Renal cortical epithelial cell (primary cell): ENCODE results near the gene ATG4D. TPM values are rescaled to one million over a fixed set of nuclear protein-coding genes. Genes with fewer than 3 reads are reported as not detected.
A peak's percentile ranks its signal among the peaks of the same experiment; 100 is the strongest.
"Not testable (repeated sequence)": the region's sequence is repeated elsewhere in the genome, so short reads cannot be mapped to it uniquely, and the experiment has no call there.

Experiments
- DNase-seq: peaks from one replicate; pipeline ENCODE4 v3.0.0-alpha.2; 2011; ENCODE audit warnings: low read depth
- total RNA-seq: library from RNA; depleted of rRNA; stranded (reverse); fragments of >200 nt; gene quantifications from 2 replicates; pipeline ENCODE4 v1.2.3, GENCODE V29; 2014

ATG4D gene
- total RNA-seq, 1 donor from 2014 or later: 16.3 TPM

DNA sequence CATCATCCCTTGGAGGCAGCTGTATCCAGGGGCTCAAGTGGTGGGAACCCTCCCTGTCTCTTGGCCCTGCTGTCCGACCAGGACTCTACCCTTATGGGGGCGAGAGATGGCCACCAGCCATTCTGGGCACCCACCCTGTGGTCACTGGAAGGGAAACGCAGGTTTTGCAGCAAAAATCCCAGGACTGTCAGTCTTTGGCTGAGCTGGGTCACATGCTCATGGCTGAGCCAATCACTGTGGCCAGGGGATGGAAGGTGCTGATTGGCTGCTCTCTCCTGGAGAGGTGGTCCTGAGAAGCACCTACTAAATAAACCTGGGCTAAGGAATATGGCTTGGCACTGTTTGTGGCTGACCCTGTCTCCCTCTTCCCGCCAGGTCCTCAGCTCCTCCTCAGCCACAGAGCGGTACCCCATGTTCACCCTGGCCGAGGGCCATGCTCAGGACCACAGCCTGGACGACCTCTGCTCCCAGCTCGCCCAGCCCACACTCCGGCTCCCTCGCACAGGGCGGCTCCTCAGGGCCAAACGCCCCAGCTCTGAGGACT lies 8.9 kb downstream of the ATG4D start:
- no peak for DNase-seq

DNA sequence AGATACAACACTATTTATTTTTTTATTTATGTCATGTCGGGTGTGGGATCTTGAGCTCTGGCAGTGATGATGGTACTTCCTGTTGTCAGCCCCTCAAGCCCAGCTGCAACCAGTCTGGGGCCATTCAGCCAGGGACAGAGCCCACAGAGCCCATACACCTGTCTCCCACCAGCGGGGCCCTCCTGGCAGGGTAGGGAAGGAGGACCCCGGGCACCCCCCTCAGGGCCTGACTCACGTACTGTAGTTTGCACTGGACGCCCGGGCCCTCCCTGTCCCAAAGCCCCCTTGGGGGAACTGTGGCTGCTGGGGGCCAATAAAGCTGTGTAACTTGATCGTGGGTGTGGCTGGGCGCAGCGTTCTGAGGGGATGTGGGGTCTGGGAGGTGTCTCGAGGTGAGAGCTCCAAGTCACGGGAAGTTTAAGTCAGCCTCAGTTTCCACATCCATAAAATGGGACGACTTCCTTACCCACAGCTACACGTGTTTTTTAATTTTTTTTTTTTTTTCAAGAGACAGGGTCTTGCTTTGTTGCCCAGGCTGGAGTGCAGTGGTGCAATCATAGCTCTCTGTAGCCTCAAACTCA lies 9.5 kb downstream of the ATG4D start:
- DNase-seq: no peak

DNA sequence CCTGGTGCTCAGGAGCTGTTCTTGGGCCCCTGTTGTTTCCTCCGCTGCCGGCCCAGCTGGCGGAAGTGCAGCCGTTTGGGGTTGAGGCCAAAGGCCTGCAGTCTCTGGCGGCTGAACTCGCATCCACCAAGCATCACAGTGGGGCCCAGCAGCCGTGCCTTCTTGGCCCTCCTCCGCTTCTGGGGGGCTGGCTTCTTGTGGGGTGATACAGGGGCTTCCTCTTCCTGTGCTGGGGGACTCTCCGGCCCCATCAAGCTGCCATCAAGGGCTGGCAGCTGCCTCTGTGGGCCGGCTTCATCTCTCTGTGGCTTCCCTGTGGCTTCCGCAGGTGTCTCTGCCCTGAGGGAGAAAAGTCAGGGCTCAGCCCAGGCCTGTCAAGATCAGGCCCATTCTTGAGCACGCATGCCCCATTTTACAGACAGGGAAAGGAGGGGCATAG lies 10.3 kb downstream of the ATG4D start:
- DNase-seq: no peak

DNA sequence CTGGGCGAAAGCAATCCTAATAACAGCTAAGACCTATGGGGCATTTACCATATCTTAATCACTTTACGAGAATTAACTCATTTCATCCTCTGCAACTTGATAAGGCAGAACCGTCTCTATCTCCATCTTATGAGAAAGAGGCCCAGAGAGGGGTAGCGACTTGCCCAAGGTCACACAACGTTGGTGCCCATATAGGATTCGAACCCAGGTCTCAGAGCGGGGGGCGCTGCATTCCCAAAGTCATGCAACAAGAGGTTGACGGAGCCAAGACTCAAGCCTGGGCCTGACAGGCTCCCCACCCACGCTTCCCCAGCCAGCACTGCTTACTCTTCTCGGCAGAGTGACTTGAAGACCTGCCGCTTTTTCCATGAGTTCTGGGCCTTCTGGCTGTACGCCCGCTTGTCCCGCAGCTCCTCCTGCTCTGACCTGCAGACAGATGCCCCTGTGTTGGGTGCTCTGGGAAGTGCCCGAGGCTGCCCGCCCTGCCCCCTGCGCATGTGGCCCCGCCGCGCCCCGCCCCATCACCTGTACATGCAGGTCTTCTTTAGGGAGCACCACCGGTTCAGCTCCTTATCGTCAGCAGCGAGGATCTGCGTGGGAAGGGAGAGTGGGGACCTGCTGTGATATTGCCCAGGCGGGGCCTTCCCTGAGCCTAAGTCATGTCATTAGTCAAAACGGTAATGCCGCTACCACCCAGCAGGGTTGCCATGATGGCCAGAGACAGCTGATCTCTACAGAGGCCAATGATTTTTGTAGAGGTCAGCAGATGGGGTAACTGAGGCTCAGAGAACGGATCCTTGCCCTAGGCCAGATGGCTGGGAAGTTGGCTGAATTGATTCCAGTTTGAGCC lies 11.3 kb downstream of the ATG4D start:
- no peak for DNase-seq

DNA sequence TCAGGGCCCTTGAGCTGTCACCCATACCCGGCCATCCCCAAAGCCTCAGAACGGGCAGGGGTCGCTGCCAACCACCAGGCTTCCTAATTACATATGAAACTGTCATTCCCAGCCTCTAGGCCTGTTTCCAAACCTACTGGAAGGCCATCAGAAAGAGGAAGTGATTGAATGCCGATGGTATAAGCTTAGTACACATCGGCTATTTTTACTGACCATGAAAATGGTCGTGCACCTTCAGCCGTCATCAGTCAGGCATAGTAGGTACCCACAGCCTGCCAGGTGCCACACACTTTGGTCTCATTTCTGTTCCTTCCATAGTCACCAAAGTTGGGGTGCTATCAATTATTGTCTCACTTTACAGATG lies 11.9 kb downstream of the ATG4D start:
- no peak for DNase-seq

DNA sequence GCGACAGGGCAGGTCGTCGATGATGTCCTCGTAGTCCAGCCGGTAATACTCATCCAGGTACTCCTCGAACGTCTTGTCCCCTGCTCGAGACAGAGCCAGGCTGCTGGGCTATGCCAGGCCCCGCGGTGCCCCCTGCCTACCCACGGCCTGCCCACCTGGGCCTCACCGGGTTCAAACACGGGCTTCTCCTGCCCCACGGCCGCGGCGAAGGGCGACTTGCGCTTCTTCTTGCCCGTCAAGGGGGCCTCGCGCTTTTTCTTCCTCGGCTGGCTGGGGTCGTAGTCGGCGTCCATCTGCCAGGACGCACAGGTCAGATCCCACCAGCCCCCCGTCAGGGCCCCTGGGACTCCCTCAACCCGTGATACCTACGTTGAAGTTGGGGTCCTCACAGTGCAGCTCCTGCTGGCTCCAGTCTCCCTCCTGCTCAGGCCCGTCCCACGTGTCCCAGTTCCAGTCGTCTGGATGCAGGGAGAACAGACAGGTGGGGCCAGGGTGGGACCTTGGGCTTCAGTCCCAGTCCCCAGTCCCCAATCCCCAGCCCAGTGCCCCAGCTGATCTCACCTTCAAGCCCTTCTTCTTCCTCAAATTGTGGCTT lies 14.0 kb downstream of the ATG4D start:
- no peak for DNase-seq

DNA sequence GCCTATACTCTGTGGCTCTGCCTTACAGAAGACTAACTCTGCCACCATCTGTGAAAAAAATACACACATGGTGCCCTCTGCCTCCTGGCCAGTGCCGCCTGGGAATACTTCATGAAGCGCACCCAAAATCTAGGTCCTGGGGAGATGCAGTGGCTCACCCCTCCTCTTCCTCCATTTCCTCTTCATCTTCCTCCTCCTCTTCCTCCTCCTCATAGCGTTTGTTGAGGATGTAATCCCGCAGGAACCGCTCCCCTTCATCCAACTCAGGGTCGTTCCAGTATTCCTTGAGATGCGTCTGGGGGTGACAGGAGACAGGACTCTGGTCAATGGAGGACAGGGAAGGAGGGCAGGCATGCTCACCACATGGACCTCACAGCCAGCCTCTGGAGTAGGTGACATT lies 16.4 kb downstream of the ATG4D start:
- no peak for DNase-seq

DNA sequence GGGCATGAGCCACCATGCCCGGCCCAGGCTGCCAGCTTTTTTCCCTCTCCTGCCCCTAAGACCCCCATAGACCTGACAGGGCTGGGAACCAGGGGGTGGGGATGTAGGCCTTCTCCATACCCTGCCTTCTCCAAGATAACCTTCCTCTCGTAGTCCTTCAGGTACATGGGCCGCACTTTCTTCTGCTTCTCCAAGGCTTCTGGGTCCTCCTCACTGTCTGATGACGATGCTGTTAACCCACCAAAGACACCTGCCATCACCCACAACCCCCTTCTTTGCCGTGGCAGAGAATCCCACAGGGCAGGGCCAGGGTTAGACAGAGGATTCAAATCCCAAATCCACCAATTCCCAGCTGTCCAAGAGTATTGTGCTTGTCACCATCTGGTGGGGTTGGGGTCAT lies 18.9 kb downstream of the ATG4D start:
- no peak for DNase-seq

DNA sequence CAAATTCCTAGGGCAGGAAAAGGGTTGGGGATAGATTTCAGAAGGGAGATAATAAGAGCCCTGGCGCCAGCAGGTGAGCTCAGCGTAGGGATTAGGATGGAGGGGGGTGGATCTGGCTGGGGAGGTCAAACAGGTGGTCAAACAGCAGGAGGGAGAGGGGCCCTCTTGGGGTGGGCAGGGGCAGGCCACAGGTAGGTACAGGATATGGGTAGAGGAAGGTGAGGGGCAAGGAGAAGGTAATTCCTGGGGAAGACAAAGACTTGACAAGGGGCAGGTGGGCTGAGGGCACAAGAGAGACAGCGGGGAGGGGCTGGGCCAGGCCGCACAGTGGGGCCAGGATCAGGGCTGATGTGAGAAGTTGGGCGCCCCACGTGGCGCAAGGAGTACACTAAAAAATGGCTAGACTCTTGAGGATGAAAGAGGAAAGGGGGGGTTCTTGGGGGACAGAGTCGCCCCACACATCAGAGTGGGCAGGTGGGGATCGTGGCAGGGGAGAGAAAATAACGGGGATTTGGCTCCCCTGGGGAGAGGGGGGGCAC lies 21.4 kb downstream of the ATG4D start:
- DNase-seq: no peak

DNA sequence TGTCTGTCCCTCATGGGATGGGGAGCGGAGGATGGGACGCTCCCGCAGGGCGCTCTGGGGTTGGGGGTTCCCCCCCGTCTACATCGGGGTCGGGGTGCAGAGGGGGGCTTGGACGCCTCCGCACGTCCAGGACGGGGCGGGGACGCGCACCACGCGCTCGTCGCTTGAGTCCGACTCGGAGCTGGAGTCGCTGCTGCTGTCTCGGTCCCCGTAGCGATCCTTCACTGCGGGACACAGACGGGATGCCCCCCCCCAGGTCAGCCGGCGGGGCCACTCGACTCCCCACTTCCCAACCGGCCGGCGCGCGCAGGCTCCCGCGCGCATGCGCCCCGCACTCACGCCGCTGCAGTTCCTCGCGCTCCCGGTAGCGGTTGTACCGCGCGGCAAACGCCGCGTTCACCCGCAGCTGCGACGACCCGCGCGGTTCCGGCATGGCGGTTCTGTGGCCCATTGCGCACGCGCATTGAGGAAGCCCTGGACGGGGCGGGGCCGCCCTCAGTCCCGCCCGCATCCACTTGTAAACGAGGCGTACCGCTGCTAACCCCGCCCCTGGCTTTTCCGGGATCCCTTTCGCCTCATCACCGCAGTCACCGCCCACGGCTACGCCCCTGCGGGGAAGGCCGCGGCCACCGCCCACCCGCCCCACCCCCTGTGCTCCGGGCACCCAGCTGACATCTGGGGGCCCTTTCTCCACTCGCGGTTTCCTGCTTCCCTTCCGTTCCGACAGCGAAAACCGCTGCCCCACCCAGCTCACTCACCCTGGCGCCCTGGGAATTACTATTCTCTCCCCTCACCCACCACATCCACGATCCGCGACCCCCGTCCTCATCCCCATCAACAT lies 22.1 kb downstream of the ATG4D start, which contains the start of gene KRI1:
TSS of gene KRI1 (minus strand) at position 444 of the 841 bp plus-strand sequence. CDS start at position 433, 11 bp downstream.
- peak; percentile 89 for DNase-seq

DNA sequence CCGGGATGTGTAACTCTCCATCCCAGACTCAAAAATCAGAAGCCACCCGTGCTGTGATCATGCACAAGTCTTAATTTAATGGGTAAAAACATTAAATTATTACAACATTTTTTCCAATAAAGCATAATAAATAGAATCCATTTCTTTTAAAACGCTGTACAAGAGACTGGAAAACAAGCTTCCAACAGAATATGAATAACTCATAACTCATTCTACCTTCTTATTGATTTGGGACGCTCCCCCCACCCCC lies 22.6 kb downstream of the ATG4D start:
- no peak for DNase-seq

DNA sequence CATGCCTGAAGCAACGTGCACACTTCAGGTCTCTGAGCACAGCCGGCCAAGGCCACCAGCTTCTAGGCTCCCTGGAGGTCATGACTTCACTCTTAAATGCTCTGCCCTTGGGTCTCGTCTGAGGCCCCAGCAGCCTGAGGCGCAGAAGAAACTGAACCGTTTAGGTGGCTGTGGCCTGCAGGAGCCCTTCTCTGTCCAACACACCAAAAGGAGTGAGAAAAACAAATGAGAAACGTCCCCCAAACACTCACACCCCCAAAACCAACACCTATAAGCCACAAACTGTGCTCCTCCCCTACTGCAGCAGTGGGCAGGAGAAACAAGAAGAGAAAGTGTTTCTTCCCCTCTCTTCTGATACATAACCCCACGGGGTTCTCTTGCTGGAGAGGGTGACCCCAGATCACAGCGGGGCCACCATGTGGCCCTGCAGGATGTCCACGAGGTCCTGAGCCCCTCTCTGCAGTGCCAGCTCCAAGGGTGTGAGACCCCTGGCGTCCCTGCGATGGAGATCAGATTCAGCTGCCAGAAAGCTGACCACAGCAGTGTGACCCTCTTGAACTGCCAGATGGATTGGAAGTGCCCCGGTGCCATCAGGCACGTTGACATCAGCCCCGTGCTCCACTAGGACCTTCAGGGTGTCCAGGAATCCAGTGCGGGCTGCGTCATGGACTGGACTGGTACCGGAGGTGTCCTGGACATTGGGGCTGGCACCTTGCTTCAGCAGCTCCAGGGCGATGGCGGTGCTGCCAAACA lies 23.1 kb downstream of the ATG4D start:
- no peak for DNase-seq

DNA sequence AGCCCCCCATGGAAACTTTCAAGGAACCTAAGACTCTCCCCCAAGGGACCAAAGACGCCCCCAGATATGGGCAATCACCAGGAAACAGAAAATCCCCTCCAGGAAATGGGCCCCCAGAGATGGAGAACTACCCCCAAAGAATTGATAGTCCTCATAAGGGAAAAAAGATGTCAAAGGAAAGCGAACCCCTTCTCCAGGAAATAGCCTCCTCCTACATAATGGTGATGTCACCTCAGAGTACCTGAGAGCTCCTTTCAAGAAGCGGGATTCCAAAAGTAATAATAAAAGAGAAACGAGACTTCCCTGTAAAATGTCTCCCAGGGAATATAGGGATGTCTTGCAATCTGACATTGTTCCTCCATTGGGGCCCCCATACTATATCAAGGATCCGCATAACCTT lies 24.0 kb downstream of the ATG4D start:
- DNase-seq: no peak

DNA sequence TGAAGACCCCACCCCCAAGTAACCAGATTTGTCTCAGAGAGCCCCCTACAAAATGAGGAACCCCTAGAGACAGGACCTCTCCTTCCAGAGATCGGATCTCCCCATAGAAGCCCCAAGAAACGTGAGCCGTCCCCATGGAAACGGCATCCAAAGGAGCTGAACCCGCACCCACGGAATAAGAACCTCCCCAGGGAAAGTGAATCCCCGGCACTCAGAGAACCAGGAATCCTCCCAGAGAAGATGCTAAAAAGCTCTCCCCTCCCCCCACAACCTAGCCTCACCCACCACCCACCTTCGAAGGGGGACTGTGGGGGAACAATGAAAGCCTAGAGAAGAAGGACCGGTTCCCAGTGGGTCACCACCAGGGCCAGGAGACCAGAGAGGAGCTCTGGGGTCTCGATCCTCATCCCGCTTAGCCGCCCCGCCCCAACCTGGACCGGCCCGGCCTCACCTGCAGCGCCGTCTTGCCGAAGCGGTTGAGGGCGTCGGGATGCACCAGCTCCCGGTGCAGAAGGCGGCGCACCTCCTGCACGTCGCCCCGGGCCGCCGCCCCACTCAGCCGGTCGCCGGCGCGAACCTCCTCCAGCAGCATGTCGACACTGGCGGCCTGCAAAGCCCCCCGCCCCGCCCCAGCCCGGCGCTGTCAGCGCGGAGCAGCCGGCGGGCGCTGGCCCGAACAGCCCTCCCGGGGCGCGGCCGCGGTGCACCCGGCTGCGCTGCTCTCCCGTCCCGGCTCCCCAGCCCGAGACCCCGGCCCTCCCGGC lies 24.5 kb downstream of the ATG4D start:
- DNase-seq: no peak

DNA sequence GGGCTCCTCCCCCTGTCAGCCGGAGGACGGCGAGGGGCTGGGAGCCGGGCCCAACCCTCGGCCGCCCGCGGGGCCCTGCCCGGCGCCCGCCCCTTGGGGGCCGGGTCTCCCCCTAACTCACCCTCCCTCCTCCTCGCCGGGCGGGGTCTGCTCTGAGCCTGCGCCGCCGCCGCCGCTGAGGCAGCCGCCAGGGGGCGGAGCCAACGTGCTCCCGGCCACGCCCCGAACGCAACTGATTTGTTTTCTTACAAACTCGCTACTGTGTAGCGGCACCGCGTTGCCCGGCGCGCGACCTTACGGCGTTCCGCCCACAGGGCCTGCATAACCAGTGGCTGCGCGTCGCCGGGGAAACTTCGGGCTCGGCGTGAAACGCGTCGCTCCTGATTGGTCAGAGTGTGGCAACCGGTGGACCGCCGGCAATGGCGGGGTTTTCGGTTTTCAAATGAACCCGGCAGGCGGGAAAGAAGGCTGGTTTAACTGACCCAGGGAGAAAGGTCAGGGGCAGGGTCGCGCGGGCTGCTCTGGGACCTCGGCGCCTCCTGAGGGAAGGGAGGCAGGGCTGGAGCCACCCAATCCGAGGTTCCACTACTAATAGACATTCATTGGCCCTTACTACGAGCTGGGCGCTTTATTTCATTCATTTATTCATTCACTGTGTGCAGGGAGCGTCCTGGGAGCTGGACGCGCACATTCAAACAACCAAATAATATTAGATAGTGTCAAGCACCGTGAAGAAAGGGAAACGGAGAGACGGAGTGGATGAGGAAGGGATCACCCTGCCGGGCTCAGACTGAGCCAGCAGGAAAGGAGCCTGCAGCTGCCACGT lies 25.3 kb downstream of the ATG4D start, which contains the start of gene CDKN2D:
TSS of gene CDKN2D (minus strand) at position 154 of the 826 bp plus-strand sequence. CDS start 326 bp downstream, outside the sequence.
- peak; percentile 97 for DNase-seq

DNA sequence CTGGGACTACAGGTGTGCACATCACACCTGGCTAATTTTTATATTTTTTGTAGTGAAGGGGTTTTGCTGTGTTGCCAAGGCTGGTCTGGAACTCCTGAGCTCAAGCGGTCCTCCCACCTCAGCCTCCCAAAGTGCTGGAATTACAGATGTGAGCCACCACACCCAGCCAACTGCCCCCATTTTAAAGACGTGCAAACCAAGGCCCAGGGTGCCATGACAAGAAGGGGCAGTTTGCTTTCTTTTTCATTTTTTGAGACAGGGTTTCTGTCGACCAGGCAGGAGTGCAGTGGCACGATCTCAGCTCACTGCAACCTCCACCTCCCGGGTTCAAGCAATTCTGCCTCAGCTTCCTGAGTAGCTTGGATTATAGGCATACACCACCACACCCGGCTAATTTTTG lies 30.1 kb downstream of the ATG4D start:
- not testable (repeated sequence) for DNase-seq

DNA sequence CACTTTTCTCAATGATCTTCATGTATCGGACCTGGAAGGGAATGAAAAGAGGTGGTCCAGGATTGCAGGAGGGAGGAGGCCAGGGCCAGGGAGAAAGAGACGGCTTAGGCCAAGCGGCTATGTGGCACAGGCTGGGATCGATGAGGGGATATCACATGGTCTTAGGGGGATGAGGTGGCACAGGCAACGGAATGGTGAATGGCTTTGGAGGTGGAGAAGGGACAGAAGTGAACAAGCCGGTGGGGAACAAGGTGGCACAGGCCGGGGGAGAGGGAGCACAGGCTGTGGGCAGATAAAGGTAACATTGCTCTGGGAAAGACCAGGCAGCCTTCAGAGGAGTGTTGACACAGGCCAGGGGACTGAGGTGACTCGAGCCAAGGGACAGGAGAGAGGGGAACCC lies 30.8 kb downstream of the ATG4D start:
- DNase-seq: no peak

DNA sequence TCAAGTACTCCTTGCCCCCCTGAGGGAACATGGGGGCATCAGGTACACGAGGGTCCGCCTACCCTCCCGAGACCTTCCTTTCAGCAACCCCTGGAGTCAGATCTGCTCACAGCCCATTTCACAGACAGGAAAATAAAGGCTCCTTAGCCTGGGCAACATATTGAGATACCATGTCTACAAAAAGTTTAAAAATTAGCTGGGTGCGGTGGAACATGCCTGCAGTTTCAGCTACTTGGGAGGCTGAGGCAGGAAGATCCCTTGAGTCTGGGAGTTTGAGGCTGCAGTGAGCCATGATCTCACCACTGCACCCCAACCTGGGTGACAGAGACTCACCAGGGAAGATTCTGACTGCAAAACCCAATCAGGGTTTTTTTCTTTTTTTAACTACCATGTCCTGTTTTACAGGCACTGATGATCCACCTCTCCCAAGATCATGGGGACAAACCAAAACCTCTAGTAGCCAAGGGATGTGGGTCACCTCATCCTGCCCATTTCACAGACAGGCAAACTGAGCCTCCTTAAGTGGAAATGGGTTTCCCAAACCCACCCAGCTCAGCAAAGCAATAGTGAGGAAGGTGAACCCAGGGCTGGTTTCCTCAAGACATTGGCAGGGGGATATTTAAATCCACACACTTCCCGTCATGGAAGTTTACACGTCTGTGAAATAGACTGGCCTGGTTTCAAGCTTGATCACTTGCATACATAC lies 31.5 kb downstream of the ATG4D start:
- no peak for DNase-seq

DNA sequence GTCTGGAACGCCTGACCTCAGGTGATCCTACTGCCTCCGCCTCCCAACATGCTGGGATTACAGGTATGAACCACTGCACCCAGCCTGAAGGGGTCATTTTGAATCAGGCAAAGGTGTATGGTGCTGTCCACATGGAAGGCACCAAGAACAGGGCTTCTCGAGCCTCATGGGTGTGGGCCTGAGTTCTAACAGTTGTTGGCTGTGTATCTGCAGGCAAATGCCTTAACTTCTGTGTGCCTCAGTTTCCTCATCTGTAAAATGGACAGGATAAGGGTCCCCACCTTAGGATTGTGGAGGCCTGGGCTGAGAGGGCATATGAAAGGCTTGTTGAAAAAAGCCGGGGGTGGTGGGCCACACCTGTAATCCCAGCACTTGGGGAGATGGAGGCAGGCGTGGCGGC lies 34.2 kb downstream of the ATG4D start:
- no peak for DNase-seq
